Body of pancreas (tissue), 4 donors: Measurements from ENCODE around the gene CRYGB.

ENCODE experiments used
- CTCF ChIP-seq, 7 experiments: fragments of 450-650 bp in 4 of 7; fragments of 200-600 bp in 3 of 7; sonication (generic) in 3 of 7; IDR thresholded peaks; one replicate each; pipeline ENCODE4 v1.5.1; 2016 to 2019; ENCODE audit warnings: antibody characterized with exemption in 7 of 7
- POLR2A ChIP-seq, 3 donors: fragments of 450-650 bp; IDR thresholded peaks; one replicate each; pipeline ENCODE4 v1.6.1; 2016; ENCODE audit warnings: antibody characterized with exemption in 3 of 3, mild to moderate bottlenecking in 2 of 3

- TF ChIP-seq CTCF (IDR thresholded peaks at IDR 0.05) = no peak
- no peak for TF ChIP-seq POLR2A (IDR thresholded peaks at IDR 0.05)
These were observed 7.2 kb upstream of the CRYGB start for GRCh38 chr2:208153156-208153555.
